ENCODE data around the gene MICOS13.

DNA sequence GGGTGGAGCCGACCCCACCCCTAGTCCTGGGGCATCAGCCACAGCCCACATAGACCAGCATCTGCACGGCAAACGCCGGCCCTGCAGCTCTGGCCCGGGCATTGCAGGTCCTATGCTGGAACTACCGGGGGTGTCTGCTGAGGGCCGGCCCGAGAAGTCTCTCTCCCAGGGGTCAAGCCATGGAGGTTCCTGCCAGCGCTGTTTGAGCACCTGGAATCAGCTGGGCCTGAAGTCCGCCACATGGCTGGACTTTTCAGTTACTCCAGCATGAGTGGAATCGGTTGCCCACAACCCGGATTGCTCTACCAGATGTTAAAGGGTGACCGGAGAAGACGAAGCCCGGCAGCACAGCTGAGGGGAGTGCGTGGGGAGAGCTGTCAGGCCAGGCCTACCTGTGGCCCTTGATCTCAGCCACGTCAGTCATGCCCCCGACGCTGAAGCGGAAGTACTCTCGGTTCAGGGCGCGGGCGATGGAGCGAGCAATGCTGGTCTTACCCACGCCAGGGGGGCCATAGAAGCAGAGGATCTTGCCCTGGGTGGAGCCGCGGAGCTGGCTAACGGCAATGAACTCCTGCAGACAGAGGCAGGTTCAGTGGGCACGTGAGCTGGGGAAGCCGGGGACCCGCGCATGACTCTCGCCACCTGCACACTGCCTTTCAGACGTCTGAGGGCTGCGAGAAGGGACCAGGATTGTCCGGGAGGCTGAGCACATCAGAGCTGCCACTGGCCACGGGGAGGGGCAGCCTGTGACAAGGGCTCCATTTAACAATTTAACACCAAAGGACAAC lies 18.5 kb upstream of the MICOS13 start:
- TF ChIP-seq, protein P1, sequence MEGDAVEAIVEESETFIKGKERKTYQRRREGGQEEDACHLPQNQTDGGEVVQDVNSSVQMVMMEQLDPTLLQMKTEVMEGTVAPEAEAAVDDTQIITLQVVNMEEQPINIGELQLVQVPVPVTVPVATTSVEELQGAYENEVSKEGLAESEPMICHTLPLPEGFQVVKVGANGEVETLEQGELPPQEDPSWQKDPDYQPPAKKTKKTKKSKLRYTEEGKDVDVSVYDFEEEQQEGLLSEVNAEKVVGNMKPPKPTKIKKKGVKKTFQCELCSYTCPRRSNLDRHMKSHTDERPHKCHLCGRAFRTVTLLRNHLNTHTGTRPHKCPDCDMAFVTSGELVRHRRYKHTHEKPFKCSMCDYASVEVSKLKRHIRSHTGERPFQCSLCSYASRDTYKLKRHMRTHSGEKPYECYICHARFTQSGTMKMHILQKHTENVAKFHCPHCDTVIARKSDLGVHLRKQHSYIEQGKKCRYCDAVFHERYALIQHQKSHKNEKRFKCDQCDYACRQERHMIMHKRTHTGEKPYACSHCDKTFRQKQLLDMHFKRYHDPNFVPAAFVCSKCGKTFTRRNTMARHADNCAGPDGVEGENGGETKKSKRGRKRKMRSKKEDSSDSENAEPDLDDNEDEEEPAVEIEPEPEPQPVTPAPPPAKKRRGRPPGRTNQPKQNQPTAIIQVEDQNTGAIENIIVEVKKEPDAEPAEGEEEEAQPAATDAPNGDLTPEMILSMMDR (IDR thresholded peaks at IDR 0.05): no peak
- no peak for TF ChIP-seq POLR2AphosphoS5 (IDR thresholded peaks at IDR 0.05)
- TF ChIP-seq EP300 (IDR thresholded peaks at IDR 0.05): no peak
